Cortex of kidney (tissue), 1 donor: Measurements from ENCODE around the gene CHRND.

Experiments
- DNase-seq: peaks from one replicate; lab custom pipeline; 2025; lab: John Stamatoyannopoulos, UW

CHRND gene

GRCh38 chr2:232576995-232577394, 51.0 kb downstream of the CHRND start:
- DNase-seq: no peak

- DNase-seq: no peak
Observed at GRCh38 chr2:232577841-232578240, 51.9 kb downstream of the CHRND start.

DNA sequence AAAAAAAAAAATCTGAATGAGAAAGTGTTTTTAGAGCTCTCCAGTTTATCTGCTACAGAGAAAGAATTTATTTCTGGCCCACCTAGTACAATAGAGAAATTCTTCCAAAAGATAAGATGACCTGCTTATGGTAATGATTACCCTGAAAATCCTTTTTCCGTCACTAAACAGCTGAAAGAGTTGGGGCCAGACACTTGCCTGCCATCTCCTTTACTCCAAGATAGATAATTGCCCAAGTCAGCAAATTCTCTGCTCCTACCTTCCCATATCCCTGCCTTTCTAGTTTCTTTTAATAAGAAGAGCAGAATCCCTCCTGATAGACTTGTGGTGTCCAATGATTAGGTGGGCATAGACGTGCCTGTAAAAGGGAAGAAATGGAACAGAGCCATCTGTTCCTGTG, 52.7 kb downstream of the CHRND start:
- no peak for DNase-seq

DNA sequence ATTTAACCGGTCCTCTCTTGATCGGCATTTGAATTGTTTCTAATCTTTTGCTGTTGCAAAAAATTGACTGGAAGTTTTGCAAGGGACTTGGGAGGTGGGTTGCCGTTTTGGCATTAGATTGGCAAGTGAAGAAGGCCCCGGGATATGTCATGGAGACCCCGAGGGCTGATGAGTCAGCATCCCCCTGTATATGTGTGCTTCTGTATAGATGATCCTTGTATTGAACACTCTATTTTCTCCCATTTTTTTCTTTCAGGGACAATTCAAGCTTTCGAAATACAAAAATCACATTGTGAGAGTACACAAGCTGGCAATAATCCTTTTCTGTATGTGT, 54.7 kb downstream of the CHRND start:
- no peak for DNase-seq

DNA sequence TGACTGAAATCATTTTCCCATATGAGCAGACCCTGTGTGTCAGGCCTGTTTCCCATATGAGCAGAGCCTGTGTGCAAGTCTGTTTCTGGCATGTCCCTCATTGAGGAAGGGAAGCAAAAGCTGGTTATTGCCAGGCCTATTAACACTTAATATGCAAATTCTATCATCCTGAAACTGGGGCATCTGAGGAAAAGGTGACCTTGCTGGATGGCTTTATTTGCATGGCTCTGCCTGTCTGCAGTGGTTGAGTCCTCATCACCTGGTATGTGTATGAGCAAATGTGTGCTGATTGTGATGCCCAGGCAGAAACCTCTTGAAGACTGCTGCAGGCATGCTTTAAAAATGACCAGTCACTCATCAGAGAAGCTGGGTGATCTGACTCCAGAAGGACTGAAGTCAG, 55.8 kb downstream of the CHRND start:
- DNase-seq: no peak

DNA sequence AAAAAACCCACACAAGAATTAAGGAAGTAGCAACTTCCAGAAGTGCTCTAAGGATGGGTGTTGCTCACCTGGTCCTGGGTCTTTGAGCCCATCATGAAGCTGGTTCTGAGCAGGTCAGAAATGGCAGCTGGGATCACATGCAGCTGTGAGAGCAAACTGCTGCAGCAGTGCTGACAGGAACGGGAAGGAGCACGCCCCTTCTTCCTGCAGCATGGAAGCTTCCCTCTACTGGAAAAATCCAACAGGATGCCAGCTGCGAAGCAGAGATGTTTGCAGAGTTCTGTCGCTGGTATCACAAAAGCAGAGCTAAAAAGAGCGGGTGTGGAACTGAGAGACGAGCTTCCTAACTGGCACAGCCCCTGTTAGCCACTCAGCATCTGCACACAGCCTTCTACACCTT, 58.3 kb downstream of the CHRND start:
- DNase-seq: no peak
